Measurements from ENCODE around the gene PARD6A.

The PARD6A gene

DNA sequence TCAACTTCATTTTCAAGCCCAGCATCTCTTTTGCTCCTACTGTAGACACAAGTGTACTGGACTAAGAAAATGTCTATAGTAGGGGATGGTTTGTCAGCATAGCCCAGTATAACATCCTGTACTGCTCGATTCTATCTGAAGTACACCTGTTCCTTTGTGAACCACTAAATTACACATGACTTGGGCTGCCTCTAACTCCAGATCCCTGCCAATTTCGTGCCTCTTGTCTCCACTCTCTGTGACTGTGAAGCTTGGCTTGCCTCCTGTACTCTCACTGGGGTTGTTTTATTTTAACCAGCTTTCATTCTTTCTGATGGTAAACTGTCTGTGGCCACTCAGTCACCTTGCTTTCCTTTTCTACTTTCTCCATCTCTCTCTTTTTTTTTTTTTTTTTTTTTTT lies 33.9 kb downstream of the PARD6A start:
- Histone ChIP-seq H3K4me2 (no peak overlapping the region), H2AFZ (ENCODE audit: low read depth) (no peak overlapping the region), H3K9ac (no peak overlapping the region), H3K27me3 (ENCODE audit: insufficient read depth, low read depth) (no peaks in the 10 kb centered on the region), H3K4me1 (ENCODE audit: low read depth, poor library complexity, severe bottlenecking) (no peaks in the 10 kb centered on the region), H4K20me1 (ENCODE audit: insufficient read depth) (no peaks in the 10 kb centered on the region), H3K79me2 (ENCODE audit: insufficient read depth, low read depth) (no peaks in the 10 kb centered on the region), H3K27ac (no peak overlapping the region), H3K4me3 (IDR thresholded peaks at IDR 0.05; ENCODE audit: insufficient read depth, low read depth, low read length) (no peak overlapping the region), H3K36me3 (ENCODE audit: insufficient read depth) (no peaks in the 10 kb centered on the region)
- no peak for TF ChIP-seq CTCF (conservative IDR thresholded peaks at IDR 0.05; ENCODE audit: low read depth, low read length)

- Histone ChIP-seq H2AFZ (ENCODE audit: low read depth) (no peak overlapping the region), H3K4me2 (no peak overlapping the region), H3K36me3 (ENCODE audit: insufficient read depth) (no peaks in the 10 kb centered on the region), H3K4me1 (ENCODE audit: low read depth, poor library complexity, severe bottlenecking) (no peaks in the 10 kb centered on the region), H3K79me2 (ENCODE audit: insufficient read depth, low read depth) (no peaks in the 10 kb centered on the region), H3K4me3 (IDR thresholded peaks at IDR 0.05; ENCODE audit: insufficient read depth, low read depth, low read length) (no peak overlapping the region), H3K27me3 (ENCODE audit: insufficient read depth, low read depth) (no peaks in the 10 kb centered on the region), H3K27ac (no peak overlapping the region), H4K20me1 (ENCODE audit: insufficient read depth) (no peaks in the 10 kb centered on the region), H3K9ac (no peak overlapping the region)
- TF ChIP-seq CTCF (conservative IDR thresholded peaks at IDR 0.05; ENCODE audit: low read depth, low read length): no peak
Observed at GRCh38 chr16:67697422-67698185, 36.8 kb downstream of the PARD6A start.

- H3K4me3 ChIP-seq (IDR thresholded peaks at IDR 0.05; ENCODE audit: insufficient read depth, low read depth, low read length): no peak overlapping the region
- no peaks in the 10 kb centered on the region for H3K36me3 ChIP-seq (ENCODE audit: insufficient read depth)
- TF ChIP-seq CTCF (conservative IDR thresholded peaks at IDR 0.05; ENCODE audit: low read depth, low read length): no peak
- no peak overlapping the region for H3K9ac ChIP-seq
- no peaks in the 10 kb centered on the region for H3K4me1 ChIP-seq (ENCODE audit: low read depth, poor library complexity, severe bottlenecking)
- H3K4me2 ChIP-seq: no peak overlapping the region
- no peaks in the 10 kb centered on the region for H3K79me2 ChIP-seq (ENCODE audit: insufficient read depth, low read depth)
- H2AFZ ChIP-seq (ENCODE audit: low read depth): no peak overlapping the region
- no peak overlapping the region for H3K27ac ChIP-seq
- H4K20me1 ChIP-seq (ENCODE audit: insufficient read depth): no peaks in the 10 kb centered on the region
- H3K27me3 ChIP-seq (ENCODE audit: insufficient read depth, low read depth): no peaks in the 10 kb centered on the region
Observed at GRCh38 chr16:67699265-67699664, 38.5 kb downstream of the PARD6A start.

GRCh38 chr16:67701420-67701819 lies 40.7 kb downstream of the PARD6A start:
- no peaks in the 10 kb centered on the region for H4K20me1 ChIP-seq (ENCODE audit: insufficient read depth)
- no peak for TF ChIP-seq CTCF (conservative IDR thresholded peaks at IDR 0.05; ENCODE audit: low read depth, low read length)

More at GRCh38 chr16:67701420-67701819, 40.7 kb downstream of the PARD6A start:
- H2AFZ ChIP-seq (ENCODE audit: low read depth): no peak overlapping the region
- H3K9ac ChIP-seq: no peak overlapping the region
- H3K4me3 ChIP-seq (IDR thresholded peaks at IDR 0.05; ENCODE audit: insufficient read depth, low read depth, low read length): no peak overlapping the region
- H3K27me3 ChIP-seq (ENCODE audit: insufficient read depth, low read depth): no peaks in the 10 kb centered on the region
- H3K4me2 ChIP-seq: no peak overlapping the region
- no peaks in the 10 kb centered on the region for H3K36me3 ChIP-seq (ENCODE audit: insufficient read depth)
- H3K27ac ChIP-seq: no peak overlapping the region
- H3K4me1 ChIP-seq (ENCODE audit: low read depth, poor library complexity, severe bottlenecking): no peaks in the 10 kb centered on the region
- no peaks in the 10 kb centered on the region for H3K79me2 ChIP-seq (ENCODE audit: insufficient read depth, low read depth)
